Activated CD8-positive, alpha-beta T cell treated with anti-CD3 and anti-CD28 coated beads for 36 hours (primary cell): ENCODE measurements around the gene CCR4. TPM values are rescaled to one million over a fixed set of nuclear protein-coding genes. Genes with fewer than 3 reads are reported as not detected.

ENCODE experiments used
- ATAC-seq: fragments of 200-7000 bp; cut with Tn5 transposase; one replicate; pipeline ENCODE4 v1.10.0; 2021; ENCODE audit warnings: mild to moderate bottlenecking, moderate library complexity
- CTCF ChIA-PET: fragments of 350-600 bp; sonication (Branson Sonifier 250); formaldehyde crosslinking; loops from one replicate; lab custom pipeline; 2021; ENCODE audit warnings: antibody characterized with exemption; lab: Charles Lee
- POLR2A ChIA-PET: fragments of 350-600 bp; sonication (Branson Sonifier 250); formaldehyde crosslinking; loops from one replicate; lab custom pipeline; 2021; ENCODE audit warnings: antibody characterized with exemption; lab: Charles Lee
- DNase-seq: peaks from one replicate; pipeline ENCODE4 v3.0.0-alpha.2; 2020
- H3K27ac Mint-ChIP-seq: one replicate; pipeline ENCODE4 v1.8.0; 2021; ENCODE audit warnings: mild to moderate bottlenecking, mixed read lengths
- H3K27me3 Mint-ChIP-seq: one replicate; pipeline ENCODE4 v1.8.0; 2021; ENCODE audit warnings: mixed read lengths
- H3K36me3 Mint-ChIP-seq: one replicate; pipeline ENCODE4 v1.8.0; 2021; ENCODE audit warnings: low read depth, mixed read lengths
- H3K4me1 Mint-ChIP-seq: one replicate; pipeline ENCODE4 v1.8.0; 2021; ENCODE audit warnings: low read depth, mixed read lengths
- H3K4me3 Mint-ChIP-seq: one replicate; pipeline ENCODE4 v1.8.0; 2021; ENCODE audit warnings: mild to moderate bottlenecking, moderate library complexity, mixed read lengths
- H3K9me3 Mint-ChIP-seq: one replicate; pipeline ENCODE4 v1.8.0; 2021; ENCODE audit warnings: mixed read lengths
- intact Hi-C: fragments of 100-400 bp; cut with micrococcal nuclease; formaldehyde crosslinking; loops from one replicate; pipeline ENCODE4 v1.10.0; 2022
- total RNA-seq, 2 experiments: library from RNA; stranded (reverse); gene quantifications; one replicate each; pipeline ENCODE4 v1.2.3, GENCODE V29; 2021
- TF ChIP-seq, protein P1 (sequence below): fragments of 200-600 bp; IDR thresholded peaks from one replicate; pipeline ENCODE4 v1.8.0; 2022; ENCODE audit warnings: antibody characterized with exemption, mild to moderate bottlenecking

Gene CCR4
- total RNA-seq, 2 experiments from 2014 or later, result 17.4 to 18.8 TPM

DNA sequence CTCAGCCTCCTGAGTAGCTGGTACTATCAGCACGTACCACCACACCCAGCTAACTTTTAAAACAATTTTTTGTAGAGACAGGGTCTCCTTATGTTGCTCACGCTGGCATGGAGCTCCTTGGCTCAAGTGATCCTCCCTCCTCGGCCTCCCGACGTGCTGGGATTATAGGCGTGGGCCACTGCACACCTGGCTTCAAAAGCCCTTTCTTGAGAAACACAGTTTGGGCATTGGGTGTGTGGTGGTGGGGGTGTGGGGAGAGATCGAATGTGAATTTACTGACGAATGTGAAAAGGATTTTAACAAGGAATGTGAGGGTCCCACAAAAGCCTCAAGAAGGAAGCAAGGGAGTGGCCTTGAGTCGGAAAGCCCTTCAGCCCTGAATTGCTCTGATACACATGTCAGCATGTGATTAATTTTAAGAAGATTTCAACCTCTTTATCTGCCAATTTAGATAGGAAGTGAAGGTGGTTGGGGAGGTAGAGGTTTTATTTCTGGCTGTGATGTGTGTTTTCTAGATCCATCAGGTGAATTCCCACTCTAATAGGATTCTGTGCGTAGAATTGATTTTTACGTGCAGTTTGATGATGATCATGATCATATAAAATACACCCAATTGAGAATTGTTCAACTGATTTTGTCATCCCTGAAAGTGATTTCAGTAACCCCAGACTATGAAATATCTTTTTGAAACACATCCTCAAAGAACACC, 1.1 kb downstream of the CCR4 start:
- ChIA-PET POLR2A (interaction anchor here (0.7 to 2.3 kb wide), 8 partner anchors 9 to 109 kb away, joined by 3 to 7 read pairs (median 4); no protein-coding TSS in a partner anchor), CTCF (interaction anchor here (0.8 to 6.2 kb wide), 4 partner anchors 47 to 122 kb away, joined by 3 to 183 read pairs (median 10); no protein-coding TSS in a partner anchor)
- Mint-ChIP-seq H3K4me1 (peaks cover 40% of the 10 kb centered on the region), H3K27me3 (no peaks in the 10 kb centered on the region), H3K4me3 (peak overlapping the region; percentile 75), H3K36me3 (peaks cover 27% of the 10 kb centered on the region), H3K27ac (peak overlapping the region; percentile 87), H3K9me3 (no peaks in the 10 kb centered on the region)
- intact Hi-C loops, result loop anchor here (5.0 kb wide), 1 partner anchor 45 kb away; no protein-coding TSS in a partner anchor
- TF ChIP-seq, protein P1, sequence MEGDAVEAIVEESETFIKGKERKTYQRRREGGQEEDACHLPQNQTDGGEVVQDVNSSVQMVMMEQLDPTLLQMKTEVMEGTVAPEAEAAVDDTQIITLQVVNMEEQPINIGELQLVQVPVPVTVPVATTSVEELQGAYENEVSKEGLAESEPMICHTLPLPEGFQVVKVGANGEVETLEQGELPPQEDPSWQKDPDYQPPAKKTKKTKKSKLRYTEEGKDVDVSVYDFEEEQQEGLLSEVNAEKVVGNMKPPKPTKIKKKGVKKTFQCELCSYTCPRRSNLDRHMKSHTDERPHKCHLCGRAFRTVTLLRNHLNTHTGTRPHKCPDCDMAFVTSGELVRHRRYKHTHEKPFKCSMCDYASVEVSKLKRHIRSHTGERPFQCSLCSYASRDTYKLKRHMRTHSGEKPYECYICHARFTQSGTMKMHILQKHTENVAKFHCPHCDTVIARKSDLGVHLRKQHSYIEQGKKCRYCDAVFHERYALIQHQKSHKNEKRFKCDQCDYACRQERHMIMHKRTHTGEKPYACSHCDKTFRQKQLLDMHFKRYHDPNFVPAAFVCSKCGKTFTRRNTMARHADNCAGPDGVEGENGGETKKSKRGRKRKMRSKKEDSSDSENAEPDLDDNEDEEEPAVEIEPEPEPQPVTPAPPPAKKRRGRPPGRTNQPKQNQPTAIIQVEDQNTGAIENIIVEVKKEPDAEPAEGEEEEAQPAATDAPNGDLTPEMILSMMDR, result no peak
- DNase-seq (no peak), ATAC-seq (no peak)

DNA sequence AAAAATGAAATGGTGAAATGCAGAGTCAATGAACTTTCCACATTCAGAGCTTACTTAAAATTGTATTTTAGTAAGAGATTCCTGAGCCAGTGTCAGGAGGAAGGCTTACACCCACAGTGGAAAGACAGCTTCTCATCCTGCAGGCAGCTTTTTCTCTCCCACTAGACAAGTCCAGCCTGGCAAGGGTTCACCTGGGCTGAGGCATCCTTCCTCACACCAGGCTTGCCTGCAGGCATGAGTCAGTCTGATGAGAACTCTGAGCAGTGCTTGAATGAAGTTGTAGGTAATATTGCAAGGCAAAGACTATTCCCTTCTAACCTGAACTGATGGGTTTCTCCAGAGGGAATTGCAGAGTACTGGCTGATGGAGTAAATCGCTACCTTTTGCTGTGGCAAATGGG, 3.1 kb downstream of the CCR4 start:
- ChIA-PET CTCF (interaction anchor here (1.0 to 2.6 kb wide), 5 partner anchors 8 to 120 kb away, joined by 3 to 16 read pairs (median 3); no protein-coding TSS in a partner anchor), POLR2A (interaction anchor here (1.2 kb wide), 1 partner anchor 8 kb away, joined by 4 read pairs; no protein-coding TSS in a partner anchor)
- intact Hi-C loops, result loop anchor here (5.0 kb wide), 1 partner anchor 43 kb away; no protein-coding TSS in a partner anchor
- Mint-ChIP-seq H3K27me3 (no peaks in the 10 kb centered on the region), H3K36me3 (peaks cover 29% of the 10 kb centered on the region), H3K9me3 (no peaks in the 10 kb centered on the region), H3K27ac (peak overlapping the region; percentile 5), H3K4me3 (peak overlapping the region; percentile 75), H3K4me1 (peaks cover 32% of the 10 kb centered on the region)
- TF ChIP-seq, protein P1, result no peak
- no peak for ATAC-seq
- DNase-seq, result no peak

DNA sequence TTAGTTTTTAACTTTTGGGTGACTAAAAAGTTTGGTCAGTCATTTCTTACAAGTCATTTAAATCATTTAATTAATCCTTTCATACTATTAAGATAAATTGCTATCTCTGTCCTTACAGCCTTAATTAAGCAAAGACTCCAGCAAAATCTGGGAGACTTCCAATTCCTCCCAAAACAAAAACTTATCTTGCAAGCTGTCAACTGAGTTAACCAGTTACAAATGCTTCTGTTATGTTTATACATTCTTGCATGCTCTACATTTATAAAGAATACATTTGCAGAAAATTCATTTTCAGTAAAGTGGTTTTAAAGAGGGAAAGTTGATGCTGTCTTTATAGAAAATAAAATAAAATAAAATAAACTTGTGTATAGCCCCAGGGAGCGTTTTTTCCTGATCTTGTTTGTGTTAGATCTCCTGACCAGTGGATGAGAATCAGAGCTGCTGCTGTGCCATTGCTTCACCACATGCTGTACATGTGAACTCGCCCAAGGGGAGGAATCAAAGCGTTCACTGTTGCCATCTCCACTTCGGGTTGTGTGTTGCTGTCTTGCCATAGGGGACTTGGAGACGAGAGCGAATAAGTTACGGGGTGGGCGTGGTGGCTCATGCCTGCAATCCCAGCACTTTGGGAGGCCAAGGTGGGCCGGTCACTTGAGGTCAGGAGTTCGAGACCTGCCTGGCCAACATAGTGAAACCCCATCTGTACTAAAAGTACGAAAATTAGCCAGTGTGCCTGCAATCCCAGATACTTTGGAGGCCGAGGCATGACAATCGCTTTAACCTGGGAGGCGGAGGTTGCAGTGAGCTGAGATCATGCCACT, 5.5 kb downstream of the CCR4 start:
- intact Hi-C loops, result no loop called here
- no peak for ATAC-seq
- POLR2A ChIA-PET, result interaction anchor here (0.7 to 1.4 kb wide), 3 partner anchors 35 to 105 kb away, joined by 3 to 4 read pairs (median 3); no protein-coding TSS in a partner anchor
- Mint-ChIP-seq H3K4me3 (no peak overlapping the region), H3K36me3 (peaks cover 26% of the 10 kb centered on the region), H3K4me1 (peaks cover 36% of the 10 kb centered on the region), H3K9me3 (no peaks in the 10 kb centered on the region), H3K27ac (no peak overlapping the region), H3K27me3 (no peaks in the 10 kb centered on the region)
- CTCF ChIA-PET, result interaction anchor here (0.9 to 1.4 kb wide), 3 partner anchors 10 to 175 kb away, joined by 3 to 4 read pairs (median 3); no protein-coding TSS in a partner anchor
- TF ChIP-seq, protein P1, result no peak
- DNase-seq, result no peak

DNA sequence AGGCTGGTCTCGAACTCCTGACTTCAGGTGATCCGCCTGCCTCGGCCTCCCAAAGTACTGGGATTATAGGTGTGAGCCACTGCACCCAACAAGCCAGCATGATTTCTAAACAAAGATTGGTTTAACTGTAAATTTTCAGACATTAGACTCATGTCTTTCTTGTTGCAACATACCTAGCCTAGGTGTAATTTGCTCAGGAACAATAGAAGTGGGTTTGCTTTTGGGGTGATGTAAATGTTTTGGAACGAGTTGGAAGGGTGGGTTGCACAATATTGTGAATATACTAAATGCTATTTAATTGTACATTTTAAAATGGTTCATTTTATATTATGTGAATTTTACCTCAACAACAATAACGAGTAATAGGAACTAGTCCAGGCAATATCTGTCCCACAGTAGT, 7.1 kb downstream of the CCR4 start:
- intact Hi-C loops, result no loop called here
- peaks cover 18% of the 10 kb centered on the region for H3K36me3 Mint-ChIP-seq
- H3K27me3 Mint-ChIP-seq, result no peaks in the 10 kb centered on the region
- ChIA-PET POLR2A (interaction anchor here (1.0 to 1.4 kb wide), 3 partner anchors 16 to 40 kb away, joined by 3 read pairs; no protein-coding TSS in a partner anchor), CTCF (interaction anchor here (1.1 to 1.4 kb wide), 3 partner anchors 10 to 73 kb away, joined by 3 to 4 read pairs (median 3); no protein-coding TSS in a partner anchor)
- H3K27ac Mint-ChIP-seq, result no peak overlapping the region
- no peak for ATAC-seq
- H3K4me3 Mint-ChIP-seq, result no peak overlapping the region
- no peaks in the 10 kb centered on the region for H3K9me3 Mint-ChIP-seq
- peaks cover 31% of the 10 kb centered on the region for H3K4me1 Mint-ChIP-seq
- TF ChIP-seq, protein P1, result no peak
- no peak for DNase-seq
